IMR-90 (cell line): ENCODE data around the gene HECTD2. TPM values are rescaled to one million over a fixed set of nuclear protein-coding genes. Genes with fewer than 3 reads are reported as not detected.
A peak's percentile ranks its signal among the peaks of the same experiment; 100 is the strongest.

Source experiments
- ATAC-seq: fragments of 200-7000 bp; cut with Tn5 transposase; 2 replicates; pipeline ENCODE4 v1.9.1; 2020; ENCODE audit warnings: low read depth, mild to moderate bottlenecking, moderate library complexity
- BruUV-seq: library from RNA; stranded (reverse); fragments of 400-500 nt; replicated peaks from 2 replicates; lab custom pipeline; 2021; lab: Mats Ljungman, UMichigan
- CTCF ChIA-PET: fragments of 300-600 bp; formaldehyde crosslinking; extraction: SDS; loops from one replicate; lab custom pipeline; 2021; ENCODE audit warnings: antibody characterized with exemption; lab: Yijun Ruan, JAX
- POLR2A ChIA-PET: fragments of 300-600 bp; sonication (Branson Sonifier 250); formaldehyde crosslinking; loops from one replicate; lab custom pipeline; 2022; ENCODE audit warnings: antibody characterized with exemption; ENCODE audit not compliant: unreplicated experiment; lab: Charles Lee
- DNase-seq: peaks from one replicate; pipeline ENCODE4 v3.0.0; 2013
- H2AFZ ChIP-seq: replicated peaks from 2 replicates; pipeline ENCODE3; 2013; ENCODE audit warnings: low read length, mild to moderate bottlenecking; ENCODE audit not compliant: poor library complexity
- H2AK5ac ChIP-seq: 2 replicates; pipeline ENCODE4 v1.6.1; 2013; ENCODE audit warnings: low read depth, low read length, inconsistent platforms
- H2AK9ac ChIP-seq: replicated peaks from 2 replicates; pipeline ENCODE3; 2013; ENCODE audit warnings: mild to moderate bottlenecking, low read depth, low read length, moderate library complexity; ENCODE audit not compliant: poor library complexity
- H2BK120ac ChIP-seq: 2 replicates; pipeline ENCODE4 v1.6.1; 2013; ENCODE audit warnings: low read depth, low read length, inconsistent platforms
- H2BK15ac ChIP-seq: 3 replicates; pipeline ENCODE4 v1.6.1; 2013; ENCODE audit warnings: low read depth, low read length, inconsistent platforms
- H2BK20ac ChIP-seq: 2 replicates; pipeline ENCODE4 v1.6.1; 2013; ENCODE audit warnings: low read depth, mild to moderate bottlenecking, inconsistent platforms, low read length, moderate library complexity
- H2BK5ac ChIP-seq: 2 replicates; pipeline ENCODE4 v1.6.1; 2013; ENCODE audit warnings: mild to moderate bottlenecking, low read depth, low read length, inconsistent platforms; ENCODE audit not compliant: poor library complexity, severe bottlenecking
- H3K14ac ChIP-seq: replicated peaks from 2 replicates; pipeline ENCODE4 v1.6.1; 2013; ENCODE audit warnings: low read depth, low read length, inconsistent platforms
- H3K18ac ChIP-seq: 2 replicates; pipeline ENCODE4 v1.6.1; 2013; ENCODE audit warnings: low read depth, low read length, control low read depth
- H3K23ac ChIP-seq: 2 replicates; pipeline ENCODE4 v1.6.1; 2013; ENCODE audit warnings: low read depth, low read length, inconsistent platforms
- H3K27ac ChIP-seq: 2 replicates; pipeline ENCODE4 v1.5.1; 2013; ENCODE audit warnings: mild to moderate bottlenecking, control low read depth, low read length; ENCODE audit not compliant: insufficient read depth
- H3K27me3 ChIP-seq: 2 replicates; pipeline ENCODE4 v1.6.1; 2013; ENCODE audit warnings: low read length; ENCODE audit not compliant: control insufficient read depth, insufficient read depth
- H3K36me3 ChIP-seq: 2 replicates; pipeline ENCODE4 v1.6.1; 2013; ENCODE audit warnings: low read length, mixed read lengths; ENCODE audit not compliant: control insufficient read depth, insufficient read depth
- H3K4ac ChIP-seq: 2 replicates; pipeline ENCODE4 v1.6.1; 2013; ENCODE audit warnings: low read depth, low read length, inconsistent platforms
- H3K4me1 ChIP-seq: 2 replicates; pipeline ENCODE4 v1.6.1; 2013; ENCODE audit warnings: low read length, mixed read lengths; ENCODE audit not compliant: control insufficient read depth, insufficient read depth
- H3K4me2 ChIP-seq: 2 replicates; pipeline ENCODE4 v1.6.1; 2013; ENCODE audit warnings: low read depth, mild to moderate bottlenecking, control low read depth, low read length, moderate library complexity
- H3K4me3 ChIP-seq: 2 replicates; pipeline ENCODE4 v1.5.1; 2013; ENCODE audit warnings: low read depth, mild to moderate bottlenecking, control low read depth, low read length, moderate library complexity; ENCODE audit not compliant: insufficient read depth
- H3K56ac ChIP-seq: 2 replicates; pipeline ENCODE4 v1.6.1; 2013; ENCODE audit warnings: low read length, inconsistent platforms; ENCODE audit not compliant: insufficient read depth; ENCODE audit errors: extremely low read depth
- H3K79me1 ChIP-seq, 2 experiments: 2 replicates each; pipeline ENCODE4 v1.6.1; 2013; ENCODE audit warnings: low read length in 2 of 2, inconsistent platforms in 1 of 2, low read depth in 1 of 2
- H3K9ac ChIP-seq: 2 replicates; pipeline ENCODE4 v1.6.1; 2013; ENCODE audit warnings: low read depth, low read length, control low read depth
- H3K9me1 ChIP-seq: 2 replicates; pipeline ENCODE4 v1.6.1; 2013; ENCODE audit warnings: low read length, inconsistent platforms; ENCODE audit not compliant: insufficient read depth
- H3K9me3 ChIP-seq: 2 replicates; pipeline ENCODE4 v1.6.1; 2013; ENCODE audit warnings: low read length; ENCODE audit not compliant: control insufficient read depth, insufficient read depth
- H4K20me1 ChIP-seq: 2 replicates; pipeline ENCODE4 v1.6.1; 2013; ENCODE audit warnings: low read length, inconsistent platforms; ENCODE audit not compliant: insufficient read depth
- H4K5ac ChIP-seq: 2 replicates; pipeline ENCODE4 v1.6.1; 2013; ENCODE audit warnings: mild to moderate bottlenecking, low read depth, low read length, control low read depth
- H4K8ac ChIP-seq, 2 experiments: 2 replicates each; pipeline ENCODE4 v1.6.1; 2013; ENCODE audit warnings: low read depth in 2 of 2, low read length in 2 of 2, control low read depth in 1 of 2, inconsistent platforms in 1 of 2
- H4K91ac ChIP-seq: 2 replicates; pipeline ENCODE4 v1.6.1; 2013; ENCODE audit warnings: low read depth, low read length, inconsistent platforms; ENCODE audit not compliant: insufficient read depth
- CHD1 ChIP-seq: IDR thresholded peaks from 2 replicates; pipeline ENCODE4 v1.6.1; 2012; ENCODE audit warnings: low read depth, low read length, improper control_type of control experiment
- RAD21 ChIP-seq: IDR thresholded peaks from 2 replicates; pipeline ENCODE4 v1.6.1; 2012; ENCODE audit warnings: low read length, improper control_type of control experiment
- RCOR1 ChIP-seq: IDR thresholded peaks from 2 replicates; pipeline ENCODE4 v1.6.1; 2012; ENCODE audit warnings: mild to moderate bottlenecking, low read length, improper control_type of control experiment; ENCODE audit not compliant: insufficient replicate concordance
- SMC3 ChIP-seq: fragments of 150-350 bp; IDR thresholded peaks from 2 replicates; pipeline ENCODE4 v1.6.1; 2016; ENCODE audit warnings: low read depth, mild to moderate bottlenecking, antibody characterized with exemption, low read length, moderate library complexity
- WGBS, 2 experiments: methylation state at CpG; one replicate each; pipeline versions ENCODE4 v1.1.5 to v1.1.7; 2013; ENCODE audit warnings: missing lambda C conversion rate in 2 of 2; ENCODE audit not compliant: insufficient read length in 1 of 2; ENCODE audit errors: extremely low coverage in 2 of 2; 5-methylcytosine and 5-hydroxymethylcytosine counted together
- dilution Hi-C: fragments of 300-500 bp; cut with HindIII; formaldehyde crosslinking; loops from one replicate; pipeline ENCODE4 v1.14.3; 2018; ENCODE audit warnings: low sequenced_read_pairs; ENCODE audit not compliant: unreplicated experiment
- in situ Hi-C: fragments of 300-500 bp; cut with MboI; formaldehyde crosslinking; loops from 3 replicates; pipeline ENCODE4 v1.14.3; 2019; ENCODE audit warnings: low sequenced_read_pairs, inconsistent platforms, mixed read lengths
- intact Hi-C: fragments of 100-400 bp; cut with micrococcal nuclease; formaldehyde crosslinking; loops from 2 replicates; pipeline ENCODE4 v1.10.0; 2022
- polyA plus RNA-seq, 3 experiments: library from polyadenylated mRNA; depleted of rRNA; stranded (reverse); fragments of >200 nt; gene quantifications; 2 replicates each; pipeline ENCODE4 v1.2.3, GENCODE V29; 2012; ENCODE audit warnings: low replicate concordance in 1 of 3
- total RNA-seq: library from RNA; depleted of rRNA; stranded (reverse); fragments of >200 nt; gene quantifications from 2 replicates; pipeline ENCODE4 v1.2.3, GENCODE V29; 2012
- TF ChIP-seq, protein P1 (sequence below): conservative IDR thresholded peaks from 2 replicates; pipeline ENCODE4 v1.5.1; 2012; ENCODE audit warnings: mild to moderate bottlenecking, low read depth, low read length, improper control_type of control experiment

HECTD2 gene
- total and polyA plus RNA-seq, 2 of the 4 experiments (the other 2 are of a cell fraction) = 5.2 to 5.9 TPM

DNA sequence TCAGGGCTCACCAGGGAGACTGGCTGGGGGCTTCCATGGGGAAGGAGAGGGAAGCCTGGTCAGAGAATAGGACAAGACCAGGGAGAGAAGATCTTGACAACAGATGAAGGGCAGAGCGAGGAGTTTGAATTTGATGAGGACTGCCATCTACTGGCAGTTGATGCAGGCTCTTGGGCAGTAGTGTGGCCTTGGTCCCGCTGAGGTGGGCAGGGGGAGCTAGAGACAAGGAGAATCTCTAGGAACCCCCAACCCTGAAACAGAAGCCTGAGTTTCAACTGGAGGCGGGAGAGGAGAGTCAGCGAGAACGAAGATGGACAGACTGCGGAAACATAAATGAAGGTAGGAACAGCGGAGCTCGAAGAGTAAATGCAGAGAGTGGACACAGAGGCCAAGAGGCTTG lies 141.7 kb downstream of the HECTD2 start:
- Histone ChIP-seq H3K56ac (no peak overlapping the region), H3K4me1 (no peaks in the 10 kb centered on the region), H3K14ac (no peak overlapping the region), H3K9me3 (no peaks in the 10 kb centered on the region), H3K9ac (no peak overlapping the region), H3K23ac (0 out of 2 replicates have a peak overlapping the region, but pooled peaks have one; percentile 35), H3K9me1 (no peaks in the 10 kb centered on the region), H3K4ac (peak overlapping the region; percentile 56), H4K20me1 (no peaks in the 10 kb centered on the region), H3K4me2 (no peak overlapping the region), H3K18ac (no peak overlapping the region), H2BK15ac (peak overlapping the region; percentile 83; the same call in 2 of the 3 replicates), H4K5ac (peak overlapping the region; percentile 37), H3K36me3 (no peaks in the 10 kb centered on the region), H2AK9ac (peak overlapping the region; percentile 84), H2AFZ (peak overlapping the region; percentile 87), H3K79me1 (no peaks in the 10 kb centered on the region), H2BK20ac (peak overlapping the region; percentile 76), H2BK120ac (peak overlapping the region; percentile 44; the same call in 1 of the 2 replicates), H4K8ac (peak overlapping the region in 1 of 2 experiments; percentile 44; a peak in 1 of 4 replicates), H4K91ac (peak overlapping the region; percentile 11; the same call in 1 of the 2 replicates), H3K27ac (no peak overlapping the region), H3K27me3 (no peaks in the 10 kb centered on the region), H3K4me3 (no peak overlapping the region), H2AK5ac (peak overlapping the region; percentile 38; the same call in 1 of the 2 replicates), H2BK5ac (no peak overlapping the region)
- ATAC-seq (peak; percentile 93), DNase-seq (peak; percentile 80)
- intact Hi-C loops = loop anchor here (1.0 to 5.0 kb wide), 6 partner anchors 55 to 254 kb away; partner anchors contain the start of gene HECTD2
- no CpG with 5 or more reads among the region's 8 CpGs for WGBS, 2 experiments
- in situ Hi-C loops = loop anchor here (5.0 to 10.0 kb wide), 2 partner anchors 143 to 260 kb away; no protein-coding TSS in a partner anchor
- ChIA-PET POLR2A (interaction anchor here (1.0 kb wide), 1 partner anchor 81 kb away, joined by 3 read pairs; the partner anchor contains the start of gene PPP1R3C), CTCF (interaction anchor here (0.6 to 2.7 kb wide), 15 partner anchors 45 to 301 kb away, joined by 3 to 30 read pairs (median 5); partner anchors contain the start of gene PPP1R3C)
- TF ChIP-seq, protein P1, sequence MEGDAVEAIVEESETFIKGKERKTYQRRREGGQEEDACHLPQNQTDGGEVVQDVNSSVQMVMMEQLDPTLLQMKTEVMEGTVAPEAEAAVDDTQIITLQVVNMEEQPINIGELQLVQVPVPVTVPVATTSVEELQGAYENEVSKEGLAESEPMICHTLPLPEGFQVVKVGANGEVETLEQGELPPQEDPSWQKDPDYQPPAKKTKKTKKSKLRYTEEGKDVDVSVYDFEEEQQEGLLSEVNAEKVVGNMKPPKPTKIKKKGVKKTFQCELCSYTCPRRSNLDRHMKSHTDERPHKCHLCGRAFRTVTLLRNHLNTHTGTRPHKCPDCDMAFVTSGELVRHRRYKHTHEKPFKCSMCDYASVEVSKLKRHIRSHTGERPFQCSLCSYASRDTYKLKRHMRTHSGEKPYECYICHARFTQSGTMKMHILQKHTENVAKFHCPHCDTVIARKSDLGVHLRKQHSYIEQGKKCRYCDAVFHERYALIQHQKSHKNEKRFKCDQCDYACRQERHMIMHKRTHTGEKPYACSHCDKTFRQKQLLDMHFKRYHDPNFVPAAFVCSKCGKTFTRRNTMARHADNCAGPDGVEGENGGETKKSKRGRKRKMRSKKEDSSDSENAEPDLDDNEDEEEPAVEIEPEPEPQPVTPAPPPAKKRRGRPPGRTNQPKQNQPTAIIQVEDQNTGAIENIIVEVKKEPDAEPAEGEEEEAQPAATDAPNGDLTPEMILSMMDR = peak; percentile 98
- TF ChIP-seq CHD1 = no peak
- TF ChIP-seq RAD21 = peak; percentile 83
- no peak for TF ChIP-seq RCOR1
- TF ChIP-seq SMC3 = peak; percentile 91
- BruUV-seq = no TSS peak
- dilution Hi-C loops = no loop called here
